GM12801 (cell line): Measurements from ENCODE around the gene CALY.

ENCODE experiments used
- TF ChIP-seq, protein P1 (sequence below): IDR thresholded peaks from one replicate; pipeline ENCODE4 v1.5.1; 2011; ENCODE audit warnings: control low read depth; ENCODE audit not compliant: insufficient read length; ENCODE audit errors: extremely low read depth

The CALY gene

DNA sequence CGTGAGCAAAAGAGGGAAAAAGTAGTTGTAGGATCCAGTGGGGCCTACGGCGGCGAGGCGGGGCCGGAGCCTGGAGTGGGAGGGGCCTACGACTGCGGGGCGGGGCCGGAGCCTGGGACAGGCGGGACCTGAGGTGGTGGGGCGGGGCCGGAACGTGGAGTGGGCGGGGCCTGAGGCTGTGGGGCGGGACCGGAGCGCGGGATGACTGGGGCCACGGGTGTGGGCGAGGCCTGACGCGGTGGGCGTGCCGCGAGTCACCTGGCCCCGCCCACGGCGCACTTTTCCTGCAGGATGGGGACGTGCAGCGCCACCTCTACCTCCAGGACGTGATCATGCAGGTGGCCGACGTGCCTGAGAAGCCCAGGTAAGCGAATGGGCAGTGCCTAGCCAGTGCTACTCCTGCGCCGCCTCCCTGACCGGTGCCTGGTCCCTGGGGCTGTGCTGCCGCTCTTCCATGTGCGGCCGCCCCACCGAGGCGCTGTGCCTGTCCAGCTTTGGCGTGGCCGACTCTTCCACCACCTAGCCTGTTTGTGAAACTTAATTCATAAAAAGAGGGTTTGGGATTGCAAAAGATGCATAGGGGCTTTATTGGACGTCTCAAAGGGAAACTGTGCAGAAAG is 27.5 kb downstream of the CALY start:
- TF ChIP-seq, protein P1, sequence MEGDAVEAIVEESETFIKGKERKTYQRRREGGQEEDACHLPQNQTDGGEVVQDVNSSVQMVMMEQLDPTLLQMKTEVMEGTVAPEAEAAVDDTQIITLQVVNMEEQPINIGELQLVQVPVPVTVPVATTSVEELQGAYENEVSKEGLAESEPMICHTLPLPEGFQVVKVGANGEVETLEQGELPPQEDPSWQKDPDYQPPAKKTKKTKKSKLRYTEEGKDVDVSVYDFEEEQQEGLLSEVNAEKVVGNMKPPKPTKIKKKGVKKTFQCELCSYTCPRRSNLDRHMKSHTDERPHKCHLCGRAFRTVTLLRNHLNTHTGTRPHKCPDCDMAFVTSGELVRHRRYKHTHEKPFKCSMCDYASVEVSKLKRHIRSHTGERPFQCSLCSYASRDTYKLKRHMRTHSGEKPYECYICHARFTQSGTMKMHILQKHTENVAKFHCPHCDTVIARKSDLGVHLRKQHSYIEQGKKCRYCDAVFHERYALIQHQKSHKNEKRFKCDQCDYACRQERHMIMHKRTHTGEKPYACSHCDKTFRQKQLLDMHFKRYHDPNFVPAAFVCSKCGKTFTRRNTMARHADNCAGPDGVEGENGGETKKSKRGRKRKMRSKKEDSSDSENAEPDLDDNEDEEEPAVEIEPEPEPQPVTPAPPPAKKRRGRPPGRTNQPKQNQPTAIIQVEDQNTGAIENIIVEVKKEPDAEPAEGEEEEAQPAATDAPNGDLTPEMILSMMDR, result no peak

DNA sequence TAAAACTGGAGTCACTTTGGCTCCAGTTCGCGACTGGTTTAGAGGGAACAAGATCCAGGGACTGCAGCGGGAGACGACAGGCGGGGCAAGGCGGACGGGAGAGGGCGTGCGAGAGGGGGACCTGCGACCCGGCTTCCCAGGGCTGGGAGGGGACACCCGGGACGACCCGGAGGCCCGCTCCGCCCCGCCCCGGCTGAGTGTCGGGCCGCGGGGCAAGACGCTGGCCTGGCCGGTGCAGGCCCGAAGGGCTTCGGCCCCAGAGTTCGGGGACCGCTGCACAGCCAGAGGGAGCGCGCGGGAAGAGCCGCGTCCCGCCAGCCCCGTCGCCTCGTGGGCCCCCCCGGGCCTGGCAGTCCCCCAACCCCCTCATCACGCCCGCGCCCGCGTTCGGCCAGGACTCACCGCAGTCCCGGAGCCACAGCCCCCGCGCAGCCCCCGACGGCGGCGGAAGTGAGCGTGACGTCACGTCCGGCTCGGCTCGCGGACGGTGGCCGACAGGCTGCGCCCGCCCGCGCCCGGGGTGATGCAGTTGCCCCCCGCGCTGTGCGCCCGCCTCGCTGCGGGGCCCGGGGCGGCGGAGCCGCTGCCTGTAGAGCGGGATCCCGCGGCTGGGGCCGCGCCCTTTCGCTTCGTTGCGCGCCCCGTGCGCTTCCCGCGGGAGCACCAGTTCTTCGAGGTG is 28.1 kb downstream of the CALY start, which contains the start of the genes TUBGCP2 and ZNF511:
TSS of gene TUBGCP2 (minus strand) at position 452 of the 679 bp plus-strand sequence. CDS start 5,931 bp downstream, outside the sequence.
TSS of gene ZNF511 (plus strand) at position 494 of the 679 bp plus-strand sequence. CDS start at position 524, 30 bp downstream.
- TF ChIP-seq, protein P1, result no peak

DNA sequence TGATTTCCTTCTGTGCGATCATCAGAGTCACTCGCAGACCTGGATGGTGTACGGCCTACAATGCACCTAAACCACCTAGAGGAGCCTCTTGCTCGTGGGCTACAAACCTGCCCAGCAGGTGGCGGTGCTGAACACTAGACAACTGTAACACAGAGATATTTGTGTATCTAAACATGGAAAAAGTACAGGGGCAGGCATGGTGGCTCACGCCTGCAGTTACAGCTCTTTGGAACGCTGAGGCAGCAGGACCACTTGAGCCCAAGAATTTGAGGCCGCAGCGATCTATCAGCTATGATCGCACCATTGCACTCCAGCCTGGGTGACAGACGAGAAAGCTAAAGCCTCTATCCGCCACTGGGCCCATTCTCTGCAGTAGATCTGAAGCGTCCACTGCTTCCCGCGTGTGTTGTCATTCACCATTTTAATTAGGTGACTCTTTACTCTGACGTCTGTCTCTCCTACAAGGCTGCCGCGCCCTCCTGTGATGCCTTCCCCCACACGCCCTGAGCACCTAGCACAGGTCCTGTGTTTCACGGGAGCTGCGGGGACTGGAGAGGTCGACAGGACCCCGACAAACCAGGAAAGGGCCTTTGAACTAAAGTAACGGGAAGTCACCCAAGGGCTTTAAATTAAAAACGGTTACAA is 28.8 kb downstream of the CALY start:
- TF ChIP-seq, protein P1, result peak; percentile 54

DNA sequence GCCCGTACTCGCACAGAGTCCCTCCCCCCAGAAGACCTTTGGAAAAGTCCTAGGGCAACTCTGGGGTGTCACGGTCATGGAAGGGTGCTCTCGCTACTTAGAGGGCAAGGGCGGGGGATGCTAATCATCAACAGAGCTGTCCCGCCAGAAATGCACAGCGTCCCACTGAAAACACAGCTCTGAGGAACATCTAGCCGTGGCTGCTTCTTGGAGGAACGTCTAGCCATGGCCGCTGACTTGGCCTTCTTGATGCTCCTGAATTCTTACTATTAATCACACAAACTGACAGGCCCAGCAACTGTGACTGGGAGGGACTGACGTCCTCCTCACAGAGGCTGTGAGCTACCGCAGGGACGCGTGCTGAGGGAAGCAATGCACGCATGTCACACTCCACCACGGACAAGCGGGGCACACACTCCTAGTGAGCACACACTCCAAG is 29.7 kb downstream of the CALY start:
- TF ChIP-seq, protein P1, result no peak

DNA sequence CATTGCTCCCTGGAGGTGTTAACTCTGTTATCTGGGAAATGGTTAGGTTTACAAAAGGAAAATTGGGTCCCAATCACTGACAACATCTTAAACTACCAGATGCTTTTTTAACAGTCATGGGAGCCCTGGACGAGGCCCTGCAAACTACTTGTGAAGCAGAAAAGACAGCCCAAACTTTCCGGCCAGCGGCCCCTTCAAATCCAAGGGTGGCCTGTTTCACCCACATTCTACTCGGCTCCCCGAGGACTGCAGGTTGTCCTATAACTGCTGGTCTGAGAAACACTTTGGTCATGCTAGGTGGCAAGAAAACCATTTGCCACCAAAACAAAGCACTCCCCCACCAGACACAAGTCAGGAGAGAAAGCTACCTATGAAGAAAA is 30.6 kb downstream of the CALY start:
- TF ChIP-seq, protein P1, result no peak

DNA sequence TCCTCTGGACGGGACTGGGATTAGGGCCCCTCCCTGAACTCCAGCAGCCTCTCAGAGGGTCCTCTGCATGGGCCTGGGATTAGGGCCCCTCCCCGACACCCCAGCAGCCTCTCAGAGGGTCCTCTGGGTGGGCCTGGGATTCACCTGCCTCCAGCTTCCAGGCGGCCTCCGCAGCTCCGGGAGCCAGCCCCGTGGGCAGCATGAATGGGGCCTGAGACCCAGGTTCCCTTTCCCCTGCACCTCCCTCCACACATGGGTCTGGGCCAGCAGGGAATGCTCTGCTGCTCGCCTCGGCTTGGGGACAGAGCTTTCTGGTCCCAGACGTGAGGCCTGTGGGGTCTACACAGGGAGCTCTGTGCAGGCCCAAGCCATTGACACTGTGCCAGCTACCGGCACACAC is 33.5 kb downstream of the CALY start:
- TF ChIP-seq, protein P1, result no peak

DNA sequence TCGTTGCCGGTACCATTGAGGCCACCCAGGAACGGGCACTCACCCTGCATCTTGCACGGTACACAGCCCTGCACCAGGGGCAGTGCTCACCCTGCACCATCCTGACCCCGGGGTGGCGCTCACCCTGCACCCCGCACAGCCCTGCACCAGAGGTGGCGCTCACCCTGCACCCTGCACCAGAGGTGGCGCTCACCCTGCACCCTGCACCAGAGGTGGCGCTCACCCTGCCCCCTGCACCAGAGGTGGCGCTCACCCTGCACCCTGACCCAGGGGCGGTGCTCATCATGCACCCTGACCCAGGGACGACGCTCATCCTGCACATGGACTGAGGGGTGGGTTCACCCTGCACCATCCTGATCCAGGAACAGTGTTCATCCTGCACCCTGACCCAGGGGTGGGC is 34.5 kb downstream of the CALY start:
- TF ChIP-seq, protein P1, result no peak
